Effector CD4-positive, alpha-beta T cell (primary cell): ENCODE measurements around the gene CAMKMT.
"Not testable (repeated sequence)": the region's sequence is repeated elsewhere in the genome, so short reads cannot be mapped to it uniquely, and the experiment has no call there.

ENCODE experiments used
- DNase-seq: peaks from one replicate; pipeline ENCODE4 v3.0.0-alpha.2; 2020

CAMKMT gene

DNA sequence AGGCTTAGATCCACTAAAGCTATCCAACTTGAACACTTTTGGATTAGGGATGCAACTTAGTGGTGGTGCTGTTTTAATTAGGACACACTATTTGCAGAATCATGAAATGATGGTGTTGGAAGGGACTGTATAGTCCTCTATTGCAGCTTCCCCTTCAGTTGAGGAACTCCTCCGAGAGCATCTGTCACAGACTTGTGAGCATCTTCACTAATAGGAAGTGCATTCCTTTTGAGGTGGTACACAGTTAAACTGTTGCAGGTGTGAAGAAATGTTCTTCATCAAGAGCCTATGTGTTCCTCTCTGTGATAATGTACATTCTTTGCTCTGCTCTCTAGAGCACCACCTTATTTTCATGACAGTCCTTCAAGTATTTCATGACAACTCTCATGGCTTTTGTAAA lies 197.4 kb downstream of the CAMKMT start:
- no peak for DNase-seq

DNA sequence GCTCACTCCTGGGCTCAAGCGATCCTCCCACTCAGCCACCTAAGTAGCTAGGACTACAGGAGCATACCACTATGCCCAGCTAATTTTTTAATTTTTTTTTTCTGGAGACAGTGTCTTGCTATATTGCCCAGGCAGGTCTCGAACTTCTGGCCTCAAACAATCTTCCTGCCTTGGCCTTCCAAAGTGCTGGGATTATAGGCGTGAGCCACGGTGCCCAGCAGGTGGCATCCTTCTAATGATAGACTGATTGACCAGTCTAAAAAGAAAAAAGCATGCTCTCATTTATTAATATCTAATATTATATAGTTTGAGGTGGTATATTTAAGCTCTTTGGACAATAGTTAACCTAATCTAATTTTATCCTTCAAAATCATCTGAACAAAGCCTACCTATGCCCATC lies 198.6 kb downstream of the CAMKMT start:
- DNase-seq, result no peak

DNA sequence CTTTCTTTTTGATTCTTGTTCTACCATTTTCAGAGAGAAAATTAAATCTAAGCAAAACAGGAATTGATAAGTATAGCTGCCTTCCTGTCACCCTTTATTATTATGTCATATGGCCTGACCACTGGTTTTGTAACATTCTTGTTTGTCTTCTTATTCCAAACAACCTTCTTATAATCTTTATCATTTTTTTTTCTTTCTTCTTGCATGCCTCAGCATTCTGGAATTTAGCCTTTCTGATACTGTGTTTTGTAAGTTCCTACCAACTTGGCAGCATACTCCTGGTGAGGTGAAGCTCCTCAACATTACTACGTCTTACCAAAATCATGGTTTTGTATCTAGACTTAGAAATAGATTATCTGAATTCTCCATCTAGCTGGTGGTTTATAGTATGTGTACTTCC lies 199.2 kb downstream of the CAMKMT start:
- no peak for DNase-seq

DNA sequence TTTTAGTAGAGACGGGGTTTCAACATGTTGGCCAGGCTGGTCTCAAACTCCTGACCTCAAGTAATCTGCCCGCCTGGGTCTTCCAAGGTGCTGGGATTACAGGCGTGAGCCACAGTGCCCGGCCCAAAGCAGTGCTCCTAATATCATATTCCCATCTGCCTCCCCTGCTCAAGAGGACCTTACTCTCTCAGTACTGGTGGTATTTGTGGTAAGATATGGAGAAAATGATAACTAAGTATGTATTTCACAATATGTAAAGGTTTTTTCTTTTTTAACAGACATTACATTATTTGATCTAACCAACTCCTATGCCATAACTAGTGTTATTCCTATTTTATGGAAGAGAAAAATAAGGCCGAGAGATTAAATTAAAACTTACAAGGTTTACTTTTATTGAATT lies 201.0 kb downstream of the CAMKMT start:
- no peak for DNase-seq

DNA sequence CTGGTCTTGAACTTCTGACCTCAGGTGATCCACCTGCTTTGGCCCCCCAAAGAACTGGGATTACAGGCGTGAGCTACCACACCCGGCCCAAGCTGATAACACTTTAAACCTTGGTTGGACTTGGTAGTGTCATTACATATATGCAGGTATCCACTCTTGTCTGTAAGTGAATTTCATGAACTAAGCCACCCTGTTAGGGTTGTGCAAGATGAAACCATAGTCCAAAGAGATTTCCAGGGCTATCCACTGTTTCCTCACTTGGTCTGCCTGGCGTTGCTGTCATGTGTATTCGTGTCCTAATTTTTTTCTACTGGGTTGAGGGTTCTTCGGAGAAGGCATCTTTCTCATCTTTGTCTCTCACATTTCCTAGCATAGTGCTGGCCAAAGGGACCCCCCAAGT lies 203.0 kb downstream of the CAMKMT start:
- DNase-seq, result no peak

DNA sequence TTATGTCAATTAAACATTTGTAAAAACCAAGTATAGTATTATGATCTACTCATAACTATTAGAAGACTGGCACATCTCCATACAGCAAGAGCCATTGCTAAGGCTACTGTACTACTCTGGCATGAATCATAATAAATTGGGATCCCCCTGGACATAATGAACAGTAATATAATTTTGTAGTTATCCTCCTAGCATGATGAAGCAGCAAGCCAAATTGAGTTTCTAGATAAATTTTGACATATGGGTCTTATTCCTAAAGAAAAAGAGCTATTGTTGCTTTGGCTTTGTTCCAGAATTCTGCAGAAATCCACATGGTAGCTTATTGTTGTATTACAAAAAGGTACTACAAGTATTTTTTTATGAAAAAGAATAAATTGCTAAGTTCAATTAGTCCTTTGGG lies 204.3 kb downstream of the CAMKMT start:
- DNase-seq, result no peak

DNA sequence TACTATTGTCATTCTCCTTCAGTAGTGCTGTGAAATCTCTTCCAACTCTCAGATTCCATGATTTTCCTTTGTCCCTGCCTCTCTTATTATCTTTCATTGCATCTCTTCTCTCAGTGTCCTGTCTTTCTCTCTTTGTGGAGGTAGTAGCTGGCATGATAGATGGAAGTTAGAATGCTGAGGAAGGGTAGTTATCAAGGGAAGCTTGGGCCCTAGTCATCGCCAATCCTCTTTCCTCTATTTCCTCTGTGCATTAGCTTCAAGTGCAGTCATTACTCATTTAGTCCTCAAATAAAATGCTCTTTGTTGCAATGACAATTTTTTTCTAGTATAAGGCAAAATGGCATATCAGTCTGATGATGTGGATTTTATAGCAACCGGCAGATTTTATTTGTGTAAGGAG lies 207.7 kb downstream of the CAMKMT start:
- no peak for DNase-seq

DNA sequence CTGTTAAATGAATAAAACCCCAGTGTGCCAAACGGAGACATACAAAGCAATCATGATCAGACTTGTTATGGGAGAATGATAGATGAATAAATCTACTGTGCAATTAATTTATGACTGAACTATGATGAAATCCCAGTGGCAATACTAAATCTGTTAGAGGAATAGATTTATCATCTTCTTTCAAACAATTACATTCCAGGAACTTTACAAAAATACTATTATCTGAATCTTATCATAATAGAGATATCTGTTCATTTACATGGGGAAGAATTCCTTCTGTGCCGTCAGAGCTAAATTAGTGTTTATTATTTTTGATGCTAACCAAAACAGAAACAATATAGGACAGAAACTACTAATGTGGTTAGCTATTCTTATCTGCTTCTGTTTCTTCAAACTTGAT lies 208.5 kb downstream of the CAMKMT start:
- DNase-seq, result no peak

DNA sequence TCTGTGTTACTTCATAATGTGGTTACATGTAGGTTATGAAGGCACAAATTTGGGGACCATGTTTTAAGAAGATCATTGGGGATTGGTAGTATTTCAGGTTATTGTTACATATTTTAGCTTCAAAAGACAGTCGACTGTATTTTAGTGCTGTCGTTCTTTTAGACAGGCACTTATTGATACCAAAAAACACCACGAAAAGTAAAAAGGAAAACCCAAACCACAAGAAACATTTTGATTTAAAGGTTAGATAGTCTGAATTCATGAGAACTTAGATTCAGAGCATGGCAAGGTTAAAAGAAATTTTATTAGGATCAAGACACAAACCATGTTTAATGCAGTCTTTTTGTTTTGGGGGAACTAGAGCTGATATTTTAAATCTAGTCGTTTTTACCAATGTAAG lies 209.0 kb downstream of the CAMKMT start:
- DNase-seq, result no peak

DNA sequence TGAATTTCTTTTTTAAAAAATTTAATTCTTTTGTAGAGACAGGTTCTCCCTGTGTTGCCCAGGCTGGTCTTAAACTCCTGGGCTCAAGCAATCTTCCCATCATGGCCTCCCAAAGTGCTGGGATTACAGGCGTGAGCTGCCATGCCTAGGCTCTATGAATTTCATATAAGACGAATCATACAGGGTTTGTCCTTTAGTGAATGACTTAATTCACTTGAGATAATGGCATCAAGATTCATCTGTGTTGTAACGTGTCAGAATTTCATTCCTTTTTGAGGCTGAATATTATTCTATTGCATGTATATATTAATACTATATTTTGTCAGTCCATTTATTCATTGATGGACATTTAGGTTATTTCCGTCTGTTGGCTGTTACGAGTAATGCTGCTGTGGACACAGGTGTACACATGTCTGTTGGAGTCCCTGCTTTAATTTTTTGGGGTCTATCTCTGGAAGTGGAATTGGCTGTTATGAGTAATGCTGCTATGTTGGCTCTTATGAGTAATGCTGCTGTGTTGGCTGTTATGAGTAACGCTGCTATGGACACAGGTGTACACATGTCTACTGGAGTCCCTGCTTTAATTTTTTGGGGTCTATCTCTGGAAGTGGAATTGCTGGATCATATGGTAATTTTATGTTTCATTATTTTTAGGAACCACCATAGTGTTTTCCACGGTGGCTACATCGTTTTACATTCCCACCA lies 210.6 kb downstream of the CAMKMT start:
- DNase-seq, result no peak

DNA sequence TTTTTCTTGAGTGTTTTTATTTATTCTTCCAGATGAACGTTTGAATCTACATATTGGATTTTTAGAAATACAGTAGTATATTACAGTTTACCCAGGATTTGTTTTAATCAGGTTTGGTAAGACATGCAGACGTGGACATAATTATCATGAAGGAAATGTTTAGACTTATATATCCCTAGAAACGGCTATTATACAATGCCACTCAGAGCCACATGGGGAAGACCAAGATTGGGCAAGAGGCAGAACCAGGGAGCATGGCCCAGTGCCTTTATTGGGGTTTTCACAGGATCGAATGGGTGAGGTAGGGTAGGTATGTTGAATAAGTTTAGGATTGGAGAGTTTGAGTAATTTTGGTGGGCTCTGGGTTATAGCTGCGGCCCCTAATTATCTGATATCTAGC lies 212.2 kb downstream of the CAMKMT start:
- no peak for DNase-seq

DNA sequence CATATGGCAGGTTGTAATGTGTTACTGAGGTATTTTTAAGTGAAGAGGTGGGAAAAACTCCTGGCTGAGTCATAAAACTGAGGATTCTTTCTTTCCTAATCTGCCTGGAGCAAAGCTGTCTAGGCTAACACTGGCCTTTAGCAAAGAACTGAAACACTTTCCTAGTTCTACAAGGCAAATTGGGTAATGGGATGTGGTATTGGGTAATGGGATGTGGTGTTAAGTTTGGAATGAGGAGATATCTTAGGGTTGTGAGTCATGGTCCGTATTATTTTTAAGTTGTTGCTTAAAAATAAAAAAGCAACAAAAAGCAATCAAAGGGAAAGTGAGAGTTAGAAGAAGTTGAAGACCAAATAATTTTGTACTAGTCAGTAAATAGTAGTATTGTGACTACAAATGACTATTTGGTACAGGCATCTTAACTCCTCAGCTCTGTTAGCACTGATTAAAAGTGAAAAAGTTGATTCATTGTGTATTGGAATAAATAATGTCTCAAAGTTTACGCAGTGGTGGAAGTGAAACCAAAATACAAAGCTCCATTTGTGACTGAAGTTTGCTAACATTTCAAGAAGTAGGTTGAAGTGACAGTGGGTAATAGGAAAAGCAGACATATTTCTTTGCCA lies 216.8 kb downstream of the CAMKMT start:
- DNase-seq, result no peak

DNA sequence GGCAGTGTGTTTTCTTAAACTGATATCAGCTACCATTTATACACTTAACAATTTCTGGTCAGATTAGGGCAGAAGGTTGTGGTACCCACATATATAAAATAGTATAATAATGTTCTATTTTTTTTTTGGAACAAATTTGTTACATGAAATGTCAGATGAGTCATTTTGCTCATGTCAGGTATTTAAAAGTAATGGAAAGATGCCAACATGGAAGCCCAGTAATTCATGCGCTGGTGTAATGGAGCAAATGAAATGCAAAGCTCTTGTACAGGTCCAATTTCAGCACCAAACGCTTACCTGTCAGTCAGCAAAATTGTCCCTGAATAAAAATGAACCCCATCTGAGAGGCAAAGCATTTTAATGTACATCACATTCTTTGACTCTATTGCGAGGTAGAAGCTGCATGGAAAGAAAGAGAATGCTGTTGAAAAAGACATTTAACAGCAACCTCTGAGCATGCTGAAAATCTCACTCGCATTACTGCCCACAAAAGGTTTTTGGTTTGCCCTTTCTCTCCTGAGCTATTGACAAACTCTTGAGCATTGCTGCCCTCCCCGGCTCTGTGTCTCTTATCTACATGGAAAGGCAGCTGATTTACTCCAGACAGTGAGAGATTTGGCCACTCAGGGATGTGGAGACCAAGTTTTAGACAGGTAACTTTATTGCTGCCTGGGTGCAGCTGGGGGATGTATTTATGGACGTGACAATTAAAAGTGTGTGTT lies 217.5 kb downstream of the CAMKMT start:
- no peak for DNase-seq

DNA sequence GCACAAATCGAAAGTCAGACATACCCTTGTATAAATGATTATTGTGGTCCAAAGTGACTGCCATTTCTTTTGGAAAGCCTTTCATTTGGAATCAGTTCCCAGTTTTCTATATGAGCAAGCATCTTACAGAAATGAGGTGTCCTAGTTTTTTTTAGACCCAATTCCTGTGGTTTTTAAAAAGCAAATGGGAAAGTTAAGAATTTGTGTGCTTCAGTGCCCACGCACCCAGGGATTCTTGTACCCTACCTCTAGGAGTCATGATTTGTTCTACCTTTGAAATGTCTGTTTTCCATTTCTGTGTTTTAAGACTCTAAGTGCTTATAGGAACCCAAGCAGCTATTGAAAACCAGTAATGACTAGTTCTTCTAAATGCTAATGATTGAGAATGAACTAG lies 218.1 kb downstream of the CAMKMT start:
- DNase-seq, result no peak

DNA sequence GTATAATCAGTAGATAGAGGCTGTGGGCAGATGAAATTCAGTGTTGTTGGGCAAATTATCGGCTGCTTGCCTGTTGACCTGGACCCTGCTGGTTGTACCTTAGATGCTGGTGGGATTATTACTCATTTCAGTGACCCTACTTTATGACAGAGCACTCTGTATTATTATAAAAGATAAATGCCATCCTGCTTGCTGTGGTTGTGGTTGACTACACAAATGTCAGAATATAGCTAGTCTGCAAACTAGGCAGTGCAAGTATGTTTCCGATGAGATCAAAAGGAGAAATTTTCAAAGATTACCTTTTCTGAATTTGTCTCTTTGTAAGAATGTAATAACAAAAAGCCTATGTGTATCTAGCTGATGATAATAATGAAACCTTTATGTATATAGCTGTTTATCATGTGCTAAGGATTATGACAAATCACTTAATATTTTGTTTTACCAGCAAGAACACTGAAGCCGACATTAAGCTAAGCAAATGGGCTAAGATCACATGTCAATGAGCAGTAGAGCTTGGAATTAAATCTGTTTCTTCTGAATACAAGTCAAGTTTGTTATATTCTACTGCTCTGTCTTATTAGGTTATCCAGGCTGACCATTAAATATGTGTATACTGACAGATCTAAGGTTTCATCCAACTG lies 219.2 kb downstream of the CAMKMT start:
- DNase-seq, result no peak

DNA sequence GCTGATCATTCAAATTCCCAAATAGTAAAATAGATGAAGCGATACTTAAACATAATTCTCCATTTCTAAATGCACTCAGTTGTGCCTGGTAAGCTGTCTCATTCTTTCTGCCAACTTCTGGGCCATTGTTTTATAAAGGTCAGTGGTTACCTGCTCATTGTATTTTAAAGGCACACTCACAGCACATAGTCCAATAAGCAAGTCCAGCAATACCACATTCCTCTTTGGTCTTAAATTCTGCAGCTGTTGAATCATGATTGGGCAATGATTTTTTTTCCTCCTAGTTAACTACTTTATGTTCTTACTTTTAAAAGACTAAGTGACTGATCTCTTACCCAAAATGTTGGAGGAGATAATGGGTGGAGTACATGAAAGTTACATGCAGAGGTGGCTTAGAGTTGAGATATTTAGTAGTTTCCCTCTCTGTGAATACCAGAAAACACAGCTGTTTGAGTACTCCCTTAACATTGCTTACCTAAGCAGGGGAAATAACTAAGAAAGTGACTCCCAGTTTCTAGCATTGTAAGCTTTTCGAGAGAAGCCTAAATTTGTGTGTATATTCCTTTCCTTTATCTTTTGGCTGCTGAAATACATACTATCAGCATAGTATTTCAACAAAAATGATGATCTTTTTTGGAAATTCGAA lies 220.7 kb downstream of the CAMKMT start:
- no peak for DNase-seq

DNA sequence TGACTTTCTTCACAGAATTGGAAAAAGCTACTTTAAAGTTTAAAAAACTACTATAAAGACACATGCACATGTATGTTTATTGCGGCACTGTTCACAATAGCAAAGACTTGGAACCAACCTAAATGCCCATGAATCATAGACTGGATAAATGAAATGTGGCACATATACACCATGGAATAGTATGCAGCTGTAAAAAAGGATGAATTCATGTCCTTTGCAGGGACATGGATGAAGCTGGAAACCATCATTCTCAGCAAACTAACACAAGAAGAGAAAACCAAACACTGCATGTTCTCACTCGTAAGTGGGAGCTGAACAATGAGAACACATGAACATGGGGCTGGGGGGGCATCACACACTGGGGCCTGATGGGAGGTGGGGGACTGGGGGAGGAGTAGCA lies 233.9 kb downstream of the CAMKMT start:
- not testable (repeated sequence) for DNase-seq

DNA sequence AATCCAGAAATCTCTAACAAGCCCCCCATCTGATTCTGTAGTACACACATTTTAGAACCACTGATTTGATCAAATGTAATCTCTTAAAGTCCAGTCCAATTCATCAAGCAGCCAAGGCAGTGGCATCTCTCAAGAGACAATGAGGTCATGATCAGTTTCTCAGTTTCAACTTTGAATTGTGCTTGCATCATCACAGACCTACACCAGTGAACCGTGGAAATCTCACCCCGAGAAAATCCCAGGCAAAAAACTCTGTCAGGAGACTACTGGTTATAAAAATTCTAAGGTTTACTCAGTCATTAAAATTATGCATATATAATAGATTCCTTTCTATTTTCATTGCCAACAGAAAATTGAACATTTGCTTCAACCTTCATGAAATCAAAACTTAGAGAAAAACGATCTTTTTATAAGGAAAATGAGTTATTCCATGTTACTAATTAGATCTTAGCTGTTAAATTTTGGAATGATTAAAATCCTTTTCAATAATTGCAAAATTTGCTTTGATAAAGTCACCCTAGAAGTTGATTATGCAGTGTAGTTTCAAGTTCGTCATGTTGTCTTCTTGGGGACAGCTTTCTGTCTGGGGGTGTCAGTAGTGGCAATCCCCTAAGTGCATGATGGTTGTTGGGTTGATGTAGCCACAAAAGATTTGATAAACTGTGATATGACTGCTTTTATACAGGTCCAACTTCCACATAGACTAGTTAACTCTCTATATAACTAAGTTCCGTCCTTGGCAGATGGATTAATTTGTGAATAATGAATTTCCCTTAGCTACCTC lies 235.0 kb downstream of the CAMKMT start:
- no peak for DNase-seq

DNA sequence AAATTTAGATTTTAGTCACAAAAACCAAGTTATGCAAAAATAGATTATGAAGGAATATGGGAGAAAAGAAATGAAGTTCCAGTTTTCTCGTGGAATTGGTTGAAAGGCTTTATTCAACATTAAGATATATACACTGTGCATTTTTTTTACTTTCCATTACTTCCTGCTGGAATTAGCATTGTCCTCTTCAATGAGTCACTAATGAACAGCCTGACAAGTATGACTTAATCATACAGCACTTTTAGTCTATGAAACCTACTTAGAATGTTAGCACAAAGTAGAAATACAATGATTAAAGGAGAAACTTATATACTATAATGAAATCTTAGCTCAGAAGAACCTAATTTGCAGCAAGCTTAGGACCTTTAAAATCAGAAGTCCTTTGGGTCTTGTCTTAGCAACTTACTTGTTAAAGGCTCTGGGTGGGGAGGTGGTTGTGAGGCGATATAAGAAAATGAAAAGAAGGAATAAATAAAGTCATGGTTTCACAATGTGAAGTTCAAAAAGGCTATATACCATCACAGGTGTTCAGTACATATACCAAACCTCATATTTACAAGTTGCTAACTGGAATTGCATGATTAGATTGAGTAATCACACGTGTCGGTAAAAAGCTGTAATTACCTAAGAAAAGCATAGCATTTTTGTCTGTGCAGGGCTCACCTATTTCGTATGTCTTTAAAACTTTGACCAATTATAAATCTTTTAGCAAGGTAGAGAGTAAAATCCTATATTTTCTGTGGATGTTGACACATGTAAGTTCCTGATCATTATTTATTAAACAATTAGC lies 236.8 kb downstream of the CAMKMT start:
- DNase-seq, result no peak

DNA sequence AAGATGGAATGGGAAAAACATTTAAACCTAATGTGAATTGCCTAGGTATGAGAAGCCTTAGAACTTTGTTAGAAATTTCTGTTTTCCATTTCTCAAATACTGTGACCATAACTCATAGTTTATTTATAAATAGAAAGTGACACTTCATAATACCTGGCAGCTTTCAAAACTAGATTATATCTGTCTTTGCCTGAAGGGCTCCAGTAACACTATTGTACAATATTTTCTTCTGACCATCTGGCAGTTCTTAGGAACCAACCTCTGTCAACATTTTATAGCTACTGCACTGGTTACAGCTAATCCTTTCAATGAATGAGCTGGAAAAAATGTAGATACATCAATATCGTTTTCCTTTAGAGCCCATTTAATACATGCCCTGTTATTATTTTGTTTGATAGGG lies 237.4 kb downstream of the CAMKMT start:
- no peak for DNase-seq

DNA sequence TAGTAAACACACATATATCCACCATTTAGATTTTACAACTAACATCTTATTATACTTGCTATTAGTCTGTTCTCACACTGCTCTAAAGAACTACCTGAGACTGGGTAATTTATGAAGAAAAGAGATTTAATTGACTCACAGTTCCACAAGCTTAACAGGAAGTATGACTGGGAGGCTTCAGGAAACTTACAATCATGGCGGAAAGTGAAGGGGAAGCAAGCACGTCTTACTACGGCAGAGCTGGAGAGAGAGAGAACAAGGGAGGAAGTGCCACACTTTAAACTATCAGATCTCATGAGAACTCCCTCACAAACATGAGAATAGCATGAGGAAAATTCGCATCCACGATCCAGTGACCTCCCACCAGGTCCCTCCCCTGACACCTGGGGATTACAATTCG lies 240.7 kb downstream of the CAMKMT start:
- DNase-seq, result no peak

DNA sequence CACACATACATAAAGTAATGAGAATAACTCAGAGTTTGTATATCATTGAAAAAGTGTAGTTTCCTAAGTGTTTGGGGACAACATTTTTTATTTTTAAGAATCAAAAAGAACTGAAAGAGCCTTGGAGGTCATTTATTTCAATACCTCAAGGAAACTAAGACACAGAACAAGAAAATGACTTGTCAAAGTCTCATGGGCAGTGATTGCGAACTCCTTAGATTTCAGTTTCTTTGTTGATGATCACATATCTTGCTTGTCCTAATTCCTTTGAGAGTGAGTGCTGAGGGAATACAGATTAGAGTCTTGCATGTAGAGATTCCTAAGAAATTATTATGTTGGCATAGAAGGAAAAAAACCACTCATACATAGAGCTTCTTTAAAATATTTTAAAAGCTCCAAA lies 243.8 kb downstream of the CAMKMT start:
- no peak for DNase-seq
